WTC11 (cell line): ENCODE results near the gene SCYGR7. TPM values are rescaled to one million over a fixed set of nuclear protein-coding genes. Genes with fewer than 3 reads are reported as not detected.

Experiments
- ATAC-seq: fragments of 200-7000 bp; cut with Tn5 transposase; 2 replicates; pipeline ENCODE4 v1.10.0; 2021; ENCODE audit warnings: mild to moderate bottlenecking, moderate library complexity
- CTCF ChIA-PET: fragments of 300-600 bp; sonication (Branson Sonifier 250); formaldehyde crosslinking; loops from one replicate; lab custom pipeline; 2021; ENCODE audit warnings: antibody characterized with exemption; lab: Charles Lee
- POLR2A ChIA-PET: fragments of 350-600 bp; sonication (Branson Sonifier 250); formaldehyde crosslinking; loops from one replicate; lab custom pipeline; 2021; ENCODE audit warnings: antibody characterized with exemption; lab: Charles Lee
- DNase-seq: peaks from one replicate; pipeline ENCODE4 v3.0.0; 2021; ENCODE audit warnings: low spot score
- H3K27ac Mint-ChIP-seq: 2 replicates; pipeline ENCODE4 v1.8.0; 2021; ENCODE audit warnings: mixed read lengths
- H3K27me3 Mint-ChIP-seq: 2 replicates; pipeline ENCODE4 v1.8.0; 2021; ENCODE audit warnings: low read depth, mild to moderate bottlenecking, moderate library complexity, mixed read lengths
- H3K36me3 Mint-ChIP-seq: 2 replicates; pipeline ENCODE4 v1.8.0; 2021; ENCODE audit warnings: mixed read lengths
- H3K4me1 Mint-ChIP-seq: 2 replicates; pipeline ENCODE4 v1.8.0; 2022; ENCODE audit warnings: mixed read lengths
- H3K4me3 Mint-ChIP-seq: 2 replicates; pipeline ENCODE4 v1.8.0; 2021; ENCODE audit warnings: mild to moderate bottlenecking, moderate library complexity, mixed read lengths
- H3K9me3 Mint-ChIP-seq: 2 replicates; pipeline ENCODE4 v1.8.0; 2021; ENCODE audit warnings: mixed read lengths
- AR ChIP-seq: fragments of 250-450 bp; sonication (Bioruptor Pico); IDR thresholded peaks from 2 replicates; pipeline ENCODE4 v1.9.0; 2021; ENCODE audit warnings: mild to moderate bottlenecking
- CREB1 ChIP-seq: sonication (generic); formaldehyde crosslinking; IDR thresholded peaks from 2 replicates; pipeline ENCODE4 v1.8.0; 2023; ENCODE audit warnings: mild to moderate bottlenecking, missing genetic modification reagents
- CREM ChIP-seq: sonication (generic); formaldehyde crosslinking; IDR thresholded peaks from 2 replicates; pipeline ENCODE4 v1.8.1; 2022; ENCODE audit warnings: mild to moderate bottlenecking, missing genetic modification reagents, moderate library complexity
- CTCF ChIP-seq: fragments of 200-600 bp; IDR thresholded peaks from 2 replicates; pipeline ENCODE4 v1.8.0; 2022; ENCODE audit warnings: antibody characterized with exemption
- E2F5 ChIP-seq: sonication (generic); formaldehyde crosslinking; IDR thresholded peaks from 2 replicates; pipeline ENCODE4 v1.8.1; 2022; ENCODE audit warnings: mild to moderate bottlenecking, moderate library complexity, missing genetic modification reagents
- FOXK1 ChIP-seq: sonication (generic); formaldehyde crosslinking; IDR thresholded peaks from 2 replicates; pipeline ENCODE4 v1.8.0; 2022; ENCODE audit warnings: mild to moderate bottlenecking, moderate library complexity, missing genetic modification reagents
- HMGA2 ChIP-seq: fragments of 250-450 bp; sonication (Bioruptor Pico); IDR thresholded peaks from 2 replicates; pipeline ENCODE4 v1.4.0; 2021; ENCODE audit warnings: mild to moderate bottlenecking, moderate library complexity
- KAT7 ChIP-seq: sonication (generic); formaldehyde crosslinking; IDR thresholded peaks from 2 replicates; pipeline ENCODE4 v1.8.1; 2023; ENCODE audit warnings: missing genetic modification reagents, mild to moderate bottlenecking, borderline replicate concordance
- MAX ChIP-seq: sonication (generic); formaldehyde crosslinking; IDR thresholded peaks from 2 replicates; pipeline ENCODE4 v1.8.0; 2022; ENCODE audit warnings: mild to moderate bottlenecking, missing genetic modification reagents
- MXD4 ChIP-seq: fragments of 250-450 bp; sonication (Bioruptor Pico); IDR thresholded peaks from 2 replicates; pipeline ENCODE4 v1.8.0; 2021; ENCODE audit warnings: mild to moderate bottlenecking, moderate library complexity, borderline replicate concordance
- NFATC4 ChIP-seq: fragments of 250-450 bp; sonication (Bioruptor Pico); IDR thresholded peaks from 2 replicates; pipeline ENCODE4 v1.9.0; 2021; ENCODE audit warnings: mild to moderate bottlenecking
- RELA ChIP-seq: sonication (generic); formaldehyde crosslinking; IDR thresholded peaks from 2 replicates; pipeline ENCODE4 v1.8.1; 2022; ENCODE audit warnings: missing genetic modification reagents, mild to moderate bottlenecking, borderline replicate concordance
- TEAD1 ChIP-seq: sonication (generic); formaldehyde crosslinking; IDR thresholded peaks from 2 replicates; pipeline ENCODE4 v1.8.0; 2022; ENCODE audit warnings: mild to moderate bottlenecking, missing genetic modification reagents
- ZMAT4 ChIP-seq: fragments of 250-450 bp; sonication (Bioruptor Pico); IDR thresholded peaks from 2 replicates; pipeline ENCODE4 v1.9.0; 2021; ENCODE audit warnings: mild to moderate bottlenecking
- ZNF121 ChIP-seq: sonication (generic); formaldehyde crosslinking; IDR thresholded peaks from 2 replicates; pipeline ENCODE4 v1.8.0; 2023; ENCODE audit warnings: missing genetic modification reagents
- ZNF219 ChIP-seq: sonication (generic); formaldehyde crosslinking; IDR thresholded peaks from 2 replicates; pipeline ENCODE4 v1.8.0; 2023; ENCODE audit warnings: missing genetic modification reagents, mild to moderate bottlenecking, borderline replicate concordance
- ZNF317 ChIP-seq: sonication (generic); formaldehyde crosslinking; IDR thresholded peaks from 2 replicates; pipeline ENCODE4 v1.8.1; 2023; ENCODE audit warnings: low read depth, mild to moderate bottlenecking, moderate library complexity, missing genetic modification reagents, borderline replicate concordance
- ZNF416 ChIP-seq: fragments of 250-450 bp; sonication (Bioruptor Pico); IDR thresholded peaks from 2 replicates; pipeline ENCODE4 v1.9.0; 2021; ENCODE audit warnings: mild to moderate bottlenecking, inconsistent platforms
- ZNF512 ChIP-seq: sonication (generic); formaldehyde crosslinking; IDR thresholded peaks from 2 replicates; pipeline ENCODE4 v1.8.1; 2022; ENCODE audit warnings: missing genetic modification reagents, borderline replicate concordance
- ZSCAN18 ChIP-seq: fragments of 250-450 bp; sonication (Bioruptor Pico); IDR thresholded peaks from 2 replicates; pipeline ENCODE4 v2.1.2; 2022; ENCODE audit warnings: mild to moderate bottlenecking, moderate library complexity
- total RNA-seq: library from RNA; stranded (reverse); gene quantifications from 3 replicates; pipeline ENCODE4 v1.2.3, GENCODE V29; 2021

SCYGR7 gene
- total RNA-seq, 1 experiment from 2014 or later: not detected

GRCh38 chr2:227703280-227703732 lies 24.8 kb upstream of the SCYGR7 start:
- H3K27ac Mint-ChIP-seq: no peak overlapping the region
- 0 out of 2 replicates have a peak, but pooled peaks cover 10% of the 10 kb centered on the region for H3K9me3 Mint-ChIP-seq
- no peak for TF ChIP-seq ZNF416
- DNase-seq: no peak
- 0 out of 2 replicates have a peak, but pooled peaks cover 3% of the 10 kb centered on the region for H3K4me1 Mint-ChIP-seq
- ChIA-PET POLR2A (no interaction called here), CTCF (no interaction called here)
- H3K36me3 Mint-ChIP-seq: peaks cover 23% of the 10 kb centered on the region
- ATAC-seq: peak; percentile 50; the same call in 1 of the 2 replicates
- H3K4me3 Mint-ChIP-seq: no peak overlapping the region
- H3K27me3 Mint-ChIP-seq: no peaks in the 10 kb centered on the region

GRCh38 chr2:227703961-227704360 lies 24.2 kb upstream of the SCYGR7 start:
- Mint-ChIP-seq H3K36me3 (peaks cover 20% of the 10 kb centered on the region), H3K27me3 (no peaks in the 10 kb centered on the region), H3K4me3 (no peak overlapping the region), H3K27ac (no peak overlapping the region), H3K4me1 (0 out of 2 replicates have a peak, but pooled peaks cover 3% of the 10 kb centered on the region), H3K9me3 (0 out of 2 replicates have a peak, but pooled peaks cover 10% of the 10 kb centered on the region)
- POLR2A ChIA-PET: interaction anchor here (0.5 kb wide), 1 partner anchor 18 kb away, joined by 4 read pairs; no protein-coding TSS in a partner anchor
- CTCF ChIA-PET: no interaction called here
- no peak for TF ChIP-seq MXD4 (CRISPR knock-in tag)
- TF ChIP-seq ZNF512 (CRISPR knock-in tag): no peak
- TF ChIP-seq ZNF219 (CRISPR knock-in tag): no peak
- TF ChIP-seq KAT7 (CRISPR knock-in tag): no peak
- TF ChIP-seq HMGA2 (CRISPR knock-in tag): no peak
- TF ChIP-seq ZSCAN18 (CRISPR knock-in tag): no peak
- TF ChIP-seq ZMAT4 (CRISPR knock-in tag): no peak
- TF ChIP-seq NFATC4 (CRISPR knock-in tag): no peak
- TF ChIP-seq AR (CRISPR knock-in tag): no peak
- no peak for TF ChIP-seq CTCF
- no peak for TF ChIP-seq FOXK1 (CRISPR knock-in tag)
- no peak for TF ChIP-seq ZNF121
- no peak for TF ChIP-seq TEAD1
- TF ChIP-seq RELA: no peak
- no peak for TF ChIP-seq CREM (CRISPR knock-in tag)
- TF ChIP-seq MAX (CRISPR knock-in tag): no peak
- no peak for TF ChIP-seq ZNF317 (CRISPR knock-in tag)
- TF ChIP-seq E2F5: no peak
- TF ChIP-seq CREB1 (CRISPR knock-in tag): no peak
- DNase-seq: no peak
- ATAC-seq: no peak
